Fibroblast of the conjunctiva (primary cell): Measurements from ENCODE around the gene MRPL47.

Experiments
- DNase-seq: peaks from one replicate; pipeline ENCODE4 v3.0.0-alpha.2; 2010; ENCODE audit warnings: low read depth

MRPL47 gene

DNA sequence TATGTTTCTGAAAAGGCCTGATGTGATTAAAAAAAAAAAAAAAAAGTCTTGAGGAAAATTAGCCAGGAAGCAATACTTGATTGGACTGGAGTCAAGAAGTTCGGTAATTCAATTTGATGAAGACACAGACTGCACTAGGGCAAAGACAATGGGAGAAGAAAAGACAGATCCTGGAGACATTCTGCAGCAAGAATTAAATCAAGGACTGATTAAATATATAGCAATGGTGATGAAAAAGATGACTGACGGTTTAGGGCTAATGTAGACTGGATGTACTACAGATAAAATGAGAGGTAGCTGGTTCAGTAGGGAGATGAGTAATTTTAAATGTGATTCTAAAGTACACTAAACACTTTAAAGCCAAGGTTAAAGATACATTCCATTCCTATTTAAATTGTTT is 13.8 kb downstream of the MRPL47 start:
- no peak for DNase-seq

DNA sequence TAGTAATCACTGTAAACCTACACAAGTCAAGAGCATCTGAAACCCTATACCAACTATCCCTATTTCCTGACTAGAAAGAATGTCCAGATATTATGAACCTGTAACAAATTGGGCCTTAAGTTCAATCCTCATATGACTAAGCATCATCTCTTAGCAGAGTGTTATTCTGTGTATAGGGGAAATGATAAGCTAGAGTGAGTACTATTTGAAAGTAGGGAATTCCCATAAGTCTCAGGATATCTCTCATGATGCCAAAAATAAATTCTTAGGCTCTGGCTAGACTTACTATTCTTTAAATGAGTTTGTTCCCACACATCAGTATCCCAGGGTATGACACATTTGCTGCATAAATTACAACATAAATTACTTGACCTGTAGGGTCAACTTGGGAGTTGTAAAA is 15.3 kb downstream of the MRPL47 start:
- DNase-seq, result no peak

DNA sequence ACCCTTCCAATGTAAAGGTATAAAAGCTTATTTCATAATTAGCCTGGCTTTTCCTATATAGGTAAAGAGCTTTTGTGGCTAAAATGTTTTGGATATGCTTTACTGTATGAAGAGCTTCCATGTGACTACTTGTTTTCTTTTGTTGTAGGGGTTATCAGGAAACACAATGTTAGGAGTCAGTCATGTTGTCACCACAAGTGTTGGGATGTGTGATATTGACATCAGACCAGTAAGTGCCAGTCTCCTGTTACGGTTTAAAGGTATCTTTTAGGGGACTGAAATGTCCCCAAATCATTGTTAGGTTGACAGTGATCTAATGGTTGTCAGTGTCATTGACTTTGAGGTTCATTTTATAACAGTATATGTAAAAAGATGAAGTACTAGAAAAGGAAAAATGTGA is 23.4 kb downstream of the MRPL47 start:
- no peak for DNase-seq

DNA sequence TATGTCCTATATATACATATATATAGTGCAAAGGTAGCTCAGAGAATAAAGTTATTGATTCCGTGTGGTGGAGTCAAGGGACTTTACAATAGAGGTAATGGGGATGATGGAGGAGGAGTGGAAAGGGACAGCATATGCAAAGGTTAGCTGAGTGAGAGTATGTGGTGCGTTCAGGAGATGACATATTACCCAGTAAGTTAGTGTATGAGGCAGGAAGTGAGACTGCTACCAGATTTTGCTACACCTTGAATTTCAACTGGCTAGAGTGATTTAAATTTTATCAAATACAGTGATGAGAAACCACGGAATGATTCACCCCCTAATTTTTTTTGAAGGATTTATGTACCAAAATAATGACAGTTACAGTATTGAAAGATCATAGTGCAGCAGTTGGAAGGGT is 38.9 kb downstream of the MRPL47 start:
- DNase-seq, result no peak

DNA sequence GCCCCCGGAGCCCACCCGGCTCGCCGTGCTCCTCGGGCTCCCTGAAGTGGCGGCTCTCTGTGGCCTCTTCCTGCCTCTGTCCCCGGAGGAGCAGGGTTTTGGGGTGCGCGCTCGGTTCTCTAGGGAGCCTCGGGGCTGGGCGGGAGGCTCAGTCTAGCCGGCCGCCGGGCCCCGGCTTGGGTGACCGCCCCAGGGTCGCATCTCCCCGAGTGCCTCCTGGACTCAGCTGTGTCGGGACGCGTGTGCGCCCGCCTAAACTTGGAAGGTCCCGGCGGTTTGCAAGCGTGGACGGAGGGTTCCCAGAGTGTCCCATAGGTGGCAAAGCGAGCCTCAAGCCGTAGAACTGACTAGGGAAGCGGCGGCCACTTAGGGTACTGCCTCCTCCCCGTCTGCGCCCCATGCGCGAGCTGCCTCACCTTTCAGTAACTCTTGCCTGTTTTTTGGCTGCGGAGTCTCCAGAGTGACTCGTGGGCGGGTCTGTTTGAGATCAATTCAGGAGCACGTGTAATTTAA is 41.1 kb downstream of the MRPL47 start:
- DNase-seq, result peak; percentile 31

DNA sequence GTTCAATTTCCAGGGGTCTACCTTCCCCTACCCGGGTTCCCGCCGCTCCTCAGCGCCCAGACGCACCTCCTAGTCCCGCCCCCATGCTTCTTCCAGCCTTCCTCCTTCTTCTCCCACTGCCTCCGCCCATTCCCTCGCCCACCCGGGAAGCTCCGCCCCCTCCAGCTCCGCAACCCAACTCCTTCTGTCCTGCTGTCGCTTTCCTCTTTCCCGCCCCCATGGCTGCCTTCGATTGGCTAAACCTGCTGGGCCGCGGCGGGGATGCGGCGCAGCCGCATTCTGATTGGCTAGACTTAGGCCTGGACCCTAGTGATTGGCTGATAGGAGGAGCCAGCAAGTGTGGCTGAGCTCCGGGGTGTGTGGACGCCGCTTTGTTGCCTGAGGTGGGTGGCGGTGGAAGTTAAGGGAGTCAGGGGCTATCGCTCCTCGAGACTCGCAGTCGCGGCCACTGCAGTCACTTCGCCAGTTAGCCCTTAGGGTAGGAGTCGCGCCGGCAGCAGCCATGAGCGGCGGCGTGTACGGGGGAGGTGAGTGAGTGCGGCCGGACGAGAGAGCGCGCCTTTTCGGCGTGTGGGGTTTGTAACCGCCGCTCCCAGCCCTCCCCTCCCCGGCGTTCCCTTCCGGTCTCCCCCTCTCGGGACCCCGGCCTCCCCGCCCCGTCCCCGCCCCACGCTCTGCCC is 41.7 kb downstream of the MRPL47 start, which contains the start of gene ACTL6A:
Gene ACTL6A (plus strand): TSS at position 336 of the 680 bp plus-strand sequence. CDS start 167 bp downstream, at position 503.
- peak; percentile 98 for DNase-seq

DNA sequence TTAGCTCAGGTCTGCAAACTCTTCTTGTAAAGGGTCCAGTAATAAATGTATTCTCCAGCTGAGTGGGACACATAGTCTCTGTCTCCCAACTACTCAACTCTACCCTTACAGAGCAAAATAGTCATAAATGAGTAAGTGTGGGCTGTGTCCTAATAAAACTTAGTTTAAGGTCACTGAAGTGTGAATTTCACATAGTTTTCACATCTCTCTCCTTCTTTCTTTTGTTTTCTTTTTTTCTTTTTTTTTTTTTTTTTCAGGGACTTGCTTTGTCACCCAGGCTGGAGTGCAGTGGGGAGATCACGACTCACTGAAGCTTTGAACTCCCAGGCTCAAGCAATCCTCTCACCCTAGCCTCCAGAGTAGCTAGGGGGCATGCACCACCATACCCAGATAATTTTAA is 43.6 kb downstream of the MRPL47 start:
- DNase-seq, result no peak

DNA sequence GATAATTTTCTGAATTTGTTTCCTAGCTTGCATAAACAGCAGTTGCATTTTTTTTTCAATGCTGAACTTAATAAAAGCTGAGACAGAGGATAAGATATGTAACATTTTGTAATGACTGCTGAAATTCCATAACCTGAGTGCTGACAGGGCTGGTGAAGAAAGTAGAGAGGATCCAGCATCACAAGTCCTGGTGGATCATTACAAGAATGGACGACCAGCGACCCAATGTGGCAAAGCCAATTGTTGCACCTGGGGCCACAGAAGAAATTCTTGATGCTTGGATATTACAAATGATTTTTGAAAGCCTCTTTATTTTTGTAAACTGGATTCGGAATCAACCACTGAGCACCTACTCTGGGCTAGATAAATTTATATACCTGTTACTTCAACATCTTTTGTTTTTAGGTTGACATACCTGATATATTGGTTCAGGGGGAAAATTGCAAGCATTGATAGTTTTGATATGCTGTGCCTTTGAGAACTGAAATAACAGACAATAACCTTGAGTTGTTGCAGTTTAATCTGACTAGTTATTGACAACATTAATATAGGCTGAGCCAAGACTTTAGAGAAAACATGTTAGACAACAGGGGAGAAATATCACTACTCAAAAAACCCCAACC is 45.6 kb downstream of the MRPL47 start:
- DNase-seq, result peak; percentile 77

DNA sequence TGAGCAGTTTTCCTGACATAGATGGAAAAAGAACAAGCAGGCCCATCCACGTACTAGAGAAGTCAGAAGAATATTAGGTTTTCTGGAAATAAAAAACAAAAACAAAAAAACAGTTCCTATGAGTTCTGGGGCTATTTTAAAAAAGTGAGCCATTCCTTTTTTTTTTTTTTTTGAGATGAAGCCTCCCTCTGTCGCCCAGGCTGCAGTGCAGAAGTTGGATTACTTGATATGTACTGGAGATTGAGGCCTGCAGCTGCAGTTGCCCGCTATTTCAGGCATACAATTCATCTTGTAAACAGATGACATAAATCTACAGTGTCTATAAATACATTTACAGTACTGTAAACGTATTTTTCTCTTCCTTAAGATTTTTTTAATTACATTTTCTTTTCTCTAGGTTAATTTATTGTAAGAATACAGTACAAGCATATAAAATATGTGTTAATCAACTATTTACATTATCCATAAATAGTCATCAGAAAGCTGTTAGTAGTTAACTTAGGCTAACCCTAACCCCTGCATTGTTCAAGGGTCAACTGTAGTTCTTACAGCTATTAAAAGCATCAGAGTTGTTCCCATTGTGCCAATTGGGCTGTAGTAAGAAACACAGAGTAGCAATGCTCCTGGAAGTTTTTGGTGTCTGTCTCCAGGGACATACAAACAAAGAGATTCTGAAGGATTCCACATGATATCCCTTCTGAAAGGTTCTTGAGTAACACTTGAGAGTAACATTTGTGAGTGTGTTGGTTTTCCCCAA is 52.9 kb downstream of the MRPL47 start:
- no peak for DNase-seq

DNA sequence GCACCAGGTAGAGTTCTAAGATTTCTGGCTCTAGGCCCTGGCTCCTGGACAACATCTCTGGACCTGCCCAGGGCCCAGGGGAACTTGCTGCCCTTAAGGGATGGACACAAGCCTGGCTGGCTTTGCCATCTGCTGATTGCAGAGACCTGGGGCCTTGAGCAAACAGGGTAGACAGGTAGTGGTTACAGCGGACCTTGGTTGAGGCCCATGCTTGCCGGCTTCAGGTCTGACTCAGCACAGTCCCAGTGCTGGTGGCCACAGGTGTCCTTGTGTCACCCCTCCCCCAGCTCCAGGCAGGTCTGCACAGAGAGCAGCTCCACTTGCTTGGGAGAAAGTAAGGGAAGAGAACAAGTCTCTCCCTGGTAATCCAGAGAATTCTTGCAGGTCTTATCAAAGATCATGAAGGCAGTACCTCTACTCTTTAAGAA is 57.6 kb downstream of the MRPL47 start:
- DNase-seq, result no peak

DNA sequence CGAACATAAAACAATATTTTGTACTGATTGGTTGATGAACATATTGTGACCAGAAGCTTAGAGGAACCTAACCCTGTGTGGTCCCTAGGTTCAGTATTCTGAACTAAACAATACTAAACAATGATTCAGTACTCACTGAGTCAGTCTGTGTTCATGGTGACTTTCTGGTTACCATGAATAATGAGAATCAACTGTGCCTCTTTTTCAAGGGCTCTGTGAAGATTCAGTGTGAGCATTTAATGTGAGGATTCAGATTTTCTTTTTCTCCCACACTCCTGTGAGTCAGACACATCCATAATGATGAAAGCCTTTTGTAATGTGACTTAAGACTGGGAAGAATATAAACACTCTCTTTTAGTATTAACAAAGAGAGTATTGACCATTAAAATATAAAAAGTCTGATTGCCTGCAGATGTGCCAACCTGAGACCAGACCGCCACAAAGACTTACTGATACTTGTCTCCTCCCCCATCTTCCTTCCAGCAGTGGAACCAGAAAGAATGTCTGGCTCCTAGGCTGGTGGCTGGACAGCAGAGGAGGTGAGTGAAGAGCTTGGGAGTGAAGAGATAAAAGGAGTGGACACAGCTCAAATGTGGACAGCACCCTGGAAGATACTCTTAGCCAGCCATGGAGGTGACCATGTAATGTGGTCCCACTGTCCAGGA is 59.3 kb downstream of the MRPL47 start:
- DNase-seq, result peak; percentile 44

DNA sequence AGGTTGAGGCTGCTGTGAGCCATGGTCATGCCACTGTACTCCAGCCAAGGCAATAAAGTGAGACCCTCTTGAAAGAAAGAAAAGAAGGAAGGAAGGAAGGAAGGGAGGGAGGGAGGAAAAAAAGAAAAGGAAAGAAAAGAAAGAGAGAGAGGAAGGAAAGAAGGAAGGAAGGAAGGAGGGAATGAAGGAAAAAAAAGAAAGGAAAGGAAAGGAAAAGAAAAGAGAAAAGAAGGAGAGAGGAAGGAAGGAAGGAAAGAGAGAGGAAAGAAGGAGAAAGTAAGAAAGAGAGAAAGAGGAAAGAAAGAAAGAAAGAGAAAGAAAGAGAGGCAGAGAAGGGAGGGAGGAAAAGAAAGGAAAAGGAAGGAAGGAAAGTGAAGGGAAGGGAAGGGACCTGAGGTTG is 62.1 kb downstream of the MRPL47 start:
- no peak for DNase-seq

DNA sequence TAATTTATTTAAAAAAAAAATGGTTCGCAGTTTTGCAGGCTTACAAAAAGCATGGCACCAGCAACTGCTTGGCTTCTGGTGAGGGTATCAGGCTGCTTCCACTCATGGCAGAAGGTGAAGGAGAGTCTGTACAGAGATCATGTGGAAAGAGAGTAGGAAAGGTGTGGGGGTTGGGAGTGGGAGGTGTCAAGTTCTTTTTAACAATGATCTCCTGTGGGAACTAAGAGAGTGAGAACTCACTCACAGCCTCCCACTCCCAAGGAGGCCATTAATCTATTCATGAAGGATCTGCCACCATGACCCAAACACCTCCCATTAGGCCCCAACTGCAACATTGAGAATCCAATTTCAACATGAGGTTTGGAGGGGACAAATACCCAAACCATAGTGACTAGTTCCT is 62.8 kb downstream of the MRPL47 start:
- no peak for DNase-seq

DNA sequence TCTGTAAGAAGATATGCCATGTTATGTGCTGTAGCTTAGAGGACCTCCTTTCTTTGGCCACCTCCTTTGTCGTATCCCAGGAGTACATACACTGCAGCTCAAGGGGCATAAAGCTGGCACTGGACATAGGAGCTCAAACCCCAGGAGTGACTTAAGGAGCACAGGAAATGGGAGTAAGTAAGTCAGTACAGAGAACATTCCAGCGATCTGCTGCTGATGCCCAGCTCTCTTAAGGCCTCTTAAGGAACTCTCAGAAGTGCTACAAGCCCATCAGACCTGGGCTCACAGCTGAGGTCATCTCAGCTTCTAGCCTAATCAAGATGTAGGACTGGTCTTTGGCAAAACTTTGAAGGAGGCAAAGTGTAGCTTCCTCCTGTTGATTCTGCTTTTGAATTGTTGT is 63.3 kb downstream of the MRPL47 start:
- no peak for DNase-seq
